Loucy (cell line): Measurements from ENCODE around the gene UNC5C.

Source experiments
- H2AFZ ChIP-seq: fragments of 200-600 bp; sonication (generic); 2 replicates; pipeline ENCODE4 v1.6.0; 2016; ENCODE audit warnings: antibody characterized with exemption, mild to moderate bottlenecking, low read length, moderate library complexity
- H3F3A ChIP-seq: fragments of 200-600 bp; 2 replicates; pipeline ENCODE4 v1.6.0; 2016; ENCODE audit warnings: antibody characterized with exemption, low read depth, mild to moderate bottlenecking
- H3K27me3 ChIP-seq: fragments of 200-600 bp; sonication (generic); 2 replicates; pipeline ENCODE4 v1.6.1; 2014; ENCODE audit warnings: low read length, mild to moderate bottlenecking; ENCODE audit not compliant: insufficient read depth, poor library complexity, severe bottlenecking
- H3K36me3 ChIP-seq: fragments of 200-600 bp; sonication (generic); 2 replicates; pipeline ENCODE4 v1.6.1; 2016; ENCODE audit warnings: low read length; ENCODE audit not compliant: insufficient read depth
- H3K4me1 ChIP-seq: fragments of 200-600 bp; sonication (generic); 2 replicates; pipeline ENCODE4 v1.5.1; 2014; ENCODE audit warnings: low read length, mild to moderate bottlenecking; ENCODE audit not compliant: insufficient read depth, poor library complexity, severe bottlenecking
- H3K4me2 ChIP-seq: fragments of 200-600 bp; sonication (generic); 2 replicates; pipeline ENCODE4 v1.6.0; 2014; ENCODE audit warnings: antibody characterized with exemption, low read length, low read depth, mild to moderate bottlenecking; ENCODE audit not compliant: poor library complexity, severe bottlenecking
- H3K4me3 ChIP-seq: fragments of 200-600 bp; sonication (generic); 2 replicates; pipeline ENCODE4 v1.5.1; 2014; ENCODE audit warnings: low read length, mild to moderate bottlenecking, mixed read lengths; ENCODE audit not compliant: poor library complexity, severe bottlenecking
- H3K79me2 ChIP-seq: fragments of 200-600 bp; sonication (generic); 2 replicates; pipeline ENCODE4 v1.6.1; 2014; ENCODE audit warnings: low read length; ENCODE audit not compliant: insufficient read depth
- H3K9ac ChIP-seq: fragments of 200-600 bp; sonication (generic); 2 replicates; pipeline ENCODE4 v1.6.0; 2014; ENCODE audit warnings: mild to moderate bottlenecking, low read depth, low read length, moderate library complexity; ENCODE audit not compliant: poor library complexity, severe bottlenecking
- H3K9me2 ChIP-seq: fragments of 200-600 bp; sonication (generic); replicated peaks from 2 replicates; pipeline ENCODE4 v1.6.1; 2016; ENCODE audit warnings: low read depth, low read length, mixed read lengths
- H3K9me3 ChIP-seq: fragments of 200-600 bp; sonication (generic); 2 replicates; pipeline ENCODE4 v1.6.1; 2014; ENCODE audit warnings: mild to moderate bottlenecking, antibody characterized with exemption, low read length, low read depth; ENCODE audit not compliant: insufficient read depth
- H4K20me1 ChIP-seq: fragments of 200-600 bp; sonication (generic); 2 replicates; pipeline ENCODE4 v1.6.0; 2014; ENCODE audit warnings: antibody characterized with exemption, low read length, mild to moderate bottlenecking; ENCODE audit not compliant: insufficient read depth, poor library complexity, severe bottlenecking
- EZH2phosphoT487 ChIP-seq: fragments of 200-600 bp; IDR thresholded peaks from 2 replicates; pipeline ENCODE4 v1.6.1; 2018; ENCODE audit warnings: antibody characterized with exemption, mild to moderate bottlenecking, moderate library complexity, borderline replicate concordance
- TF ChIP-seq, protein P1 (sequence below): fragments of 200-600 bp; sonication (generic); conservative IDR thresholded peaks from 2 replicates; pipeline ENCODE4 v1.5.1; 2014; ENCODE audit warnings: mild to moderate bottlenecking, antibody characterized with exemption, low read length

Gene UNC5C

DNA sequence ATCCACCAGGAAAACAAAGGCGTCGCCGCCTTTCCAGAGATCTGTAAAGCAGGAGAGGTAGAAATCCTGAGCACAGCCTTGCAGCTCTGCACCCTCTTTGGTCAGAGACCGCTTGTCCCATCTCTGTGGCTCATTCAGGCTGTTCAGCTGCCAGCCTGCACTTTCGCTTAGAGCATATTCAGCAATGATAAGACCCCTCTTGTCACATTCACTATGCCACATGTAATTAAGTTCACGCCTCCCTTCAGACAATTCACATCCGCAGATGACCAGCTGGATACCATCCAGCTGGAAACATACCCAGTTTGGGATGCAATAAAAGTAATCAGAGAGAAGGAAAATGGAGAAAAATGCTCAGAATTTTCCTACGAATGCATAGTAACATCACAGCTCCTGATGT lies 335.4 kb downstream of the UNC5C start:
- Histone ChIP-seq H2AFZ (no peak overlapping the region), H3K4me1 (peaks cover 11% of the 10 kb centered on the region), H3K27me3 (no peaks in the 10 kb centered on the region), H3K36me3 (no peaks in the 10 kb centered on the region), H4K20me1 (no peaks in the 10 kb centered on the region), H3K9ac (no peak overlapping the region), H3K79me2 (no peaks in the 10 kb centered on the region), H3K4me3 (no peak overlapping the region), H3K9me3 (no peaks in the 10 kb centered on the region), H3K4me2 (no peak overlapping the region), H3K9me2 (no peaks in the 10 kb centered on the region), H3F3A (no peaks in the 10 kb centered on the region)
- TF ChIP-seq, protein P1, sequence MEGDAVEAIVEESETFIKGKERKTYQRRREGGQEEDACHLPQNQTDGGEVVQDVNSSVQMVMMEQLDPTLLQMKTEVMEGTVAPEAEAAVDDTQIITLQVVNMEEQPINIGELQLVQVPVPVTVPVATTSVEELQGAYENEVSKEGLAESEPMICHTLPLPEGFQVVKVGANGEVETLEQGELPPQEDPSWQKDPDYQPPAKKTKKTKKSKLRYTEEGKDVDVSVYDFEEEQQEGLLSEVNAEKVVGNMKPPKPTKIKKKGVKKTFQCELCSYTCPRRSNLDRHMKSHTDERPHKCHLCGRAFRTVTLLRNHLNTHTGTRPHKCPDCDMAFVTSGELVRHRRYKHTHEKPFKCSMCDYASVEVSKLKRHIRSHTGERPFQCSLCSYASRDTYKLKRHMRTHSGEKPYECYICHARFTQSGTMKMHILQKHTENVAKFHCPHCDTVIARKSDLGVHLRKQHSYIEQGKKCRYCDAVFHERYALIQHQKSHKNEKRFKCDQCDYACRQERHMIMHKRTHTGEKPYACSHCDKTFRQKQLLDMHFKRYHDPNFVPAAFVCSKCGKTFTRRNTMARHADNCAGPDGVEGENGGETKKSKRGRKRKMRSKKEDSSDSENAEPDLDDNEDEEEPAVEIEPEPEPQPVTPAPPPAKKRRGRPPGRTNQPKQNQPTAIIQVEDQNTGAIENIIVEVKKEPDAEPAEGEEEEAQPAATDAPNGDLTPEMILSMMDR: no peak
- no peak for TF ChIP-seq EZH2phosphoT487

DNA sequence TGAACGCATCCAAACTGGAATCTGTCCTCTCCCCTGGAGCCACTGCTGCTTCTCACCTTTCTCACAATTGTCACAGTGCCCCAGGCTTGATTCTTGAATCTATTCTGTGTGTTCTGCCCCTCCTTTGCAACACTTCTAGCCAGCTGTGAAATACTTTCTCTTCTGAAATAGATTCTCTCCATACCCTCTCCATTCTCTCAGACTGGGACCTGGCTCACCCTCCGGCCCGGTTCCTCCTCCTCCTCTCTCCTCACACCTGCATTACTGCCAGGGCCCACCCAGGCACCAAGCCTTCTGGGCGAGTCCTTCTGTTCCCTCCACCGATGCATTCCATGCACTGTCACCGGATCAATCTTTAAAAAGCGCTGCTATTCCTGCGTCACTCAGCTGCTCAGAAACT lies 336.1 kb downstream of the UNC5C start:
- H3F3A ChIP-seq: no peaks in the 10 kb centered on the region
- no peak overlapping the region for H3K9ac ChIP-seq
- no peak overlapping the region for H2AFZ ChIP-seq
- no peaks in the 10 kb centered on the region for H3K9me2 ChIP-seq
- no peak for TF ChIP-seq EZH2phosphoT487
- TF ChIP-seq, protein P1: no peak
- H3K9me3 ChIP-seq: no peaks in the 10 kb centered on the region
- H3K36me3 ChIP-seq: no peaks in the 10 kb centered on the region
- H4K20me1 ChIP-seq: no peaks in the 10 kb centered on the region
- peaks cover 11% of the 10 kb centered on the region for H3K4me1 ChIP-seq
- no peak overlapping the region for H3K4me2 ChIP-seq
- H3K27me3 ChIP-seq: no peaks in the 10 kb centered on the region
- no peak overlapping the region for H3K4me3 ChIP-seq
- no peaks in the 10 kb centered on the region for H3K79me2 ChIP-seq

DNA sequence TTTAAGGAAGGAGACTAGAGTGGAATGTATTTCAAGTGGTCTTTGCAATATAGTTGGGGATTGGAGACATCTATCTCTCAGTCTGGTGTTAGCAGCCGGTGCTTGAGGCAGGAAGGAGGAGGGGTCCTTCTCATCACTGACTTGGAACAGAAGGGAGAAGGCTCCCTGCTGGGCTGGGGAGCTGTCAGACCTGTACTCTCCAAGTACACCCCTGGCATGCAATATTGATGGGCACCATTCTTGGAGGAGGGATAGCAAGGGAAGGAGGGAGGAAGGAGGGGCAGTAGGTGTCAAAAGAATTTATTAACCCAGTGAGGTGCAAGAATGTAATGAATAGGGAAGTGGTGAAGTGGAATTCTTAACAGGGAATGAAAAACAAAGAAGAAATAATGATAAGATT lies 338.8 kb downstream of the UNC5C start:
- Histone ChIP-seq H3K4me2 (no peak overlapping the region), H3K9me3 (no peaks in the 10 kb centered on the region), H4K20me1 (no peaks in the 10 kb centered on the region), H3K4me3 (no peak overlapping the region), H3K79me2 (no peaks in the 10 kb centered on the region), H3K9me2 (no peaks in the 10 kb centered on the region), H3K27me3 (no peaks in the 10 kb centered on the region), H3K36me3 (no peaks in the 10 kb centered on the region), H3K4me1 (no peaks in the 10 kb centered on the region), H3F3A (no peaks in the 10 kb centered on the region), H2AFZ (no peak overlapping the region), H3K9ac (no peak overlapping the region)
- TF ChIP-seq EZH2phosphoT487: no peak
- TF ChIP-seq, protein P1: no peak
